ENCODE data around the gene RBM15. TPM values are rescaled to one million over a fixed set of nuclear protein-coding genes. Genes with fewer than 3 reads are reported as not detected.

The RBM15 gene
- polyA plus RNA-seq (2013, experiment 1 of 2), result 12.3 TPM
- polyA plus RNA-seq (2013, experiment 2 of 2), result 13.7 TPM

- Histone ChIP-seq H3K4me2 (ENCODE audit: insufficient read depth, low read length, poor library complexity, severe bottlenecking) (peak within 1 kb of the TSS; percentile 84), H3K18ac (ENCODE audit: low read length) (peak within 1 kb of the TSS; percentile 98), H3K79me1 (ENCODE audit: low read depth, low read length) (peaks cover 7% of the 10 kb centered on the region), H2BK12ac (ENCODE audit: low read length) (no peak within 1 kb of the TSS), H3K14ac (ENCODE audit: low read length) (peak within 1 kb of the TSS; percentile 5), H2BK5ac (ENCODE audit: low read length) (peak within 1 kb of the TSS; percentile 96), H3K27ac (replicated peaks; ENCODE audit: low read length) (peak within 1 kb of the TSS; percentile 96), H3K36me3 (replicated peaks in 1 of 2; ENCODE audit: control insufficient read depth in 2 of 2, insufficient read depth in 2 of 2, low read length in 2 of 2) (peaks cover 16 to 40% of the 10 kb centered on the region in 2 donors), H3K23ac (ENCODE audit: low read depth, low read length, poor library complexity) (peak within 1 kb of the TSS; percentile 76), H2BK120ac (ENCODE audit: low read depth, low read length) (no peak within 1 kb of the TSS), H3K27me3 (ENCODE audit: control insufficient read depth in 3 of 3, insufficient read depth in 3 of 3, low read depth in 1 of 3, low read length in 3 of 3) (no peaks in the 10 kb centered on the region), H3K4me1 (ENCODE audit: control insufficient read depth in 2 of 2, insufficient read depth in 1 of 2, low read depth in 1 of 2, low read length in 2 of 2) (peaks cover 17 to 21% of the 10 kb centered on the region in 2 donors), H3K9me3 (replicated peaks in 1 of 2; ENCODE audit: control insufficient read depth in 2 of 2, insufficient read depth in 1 of 2, low read depth in 1 of 2, low read length in 2 of 2) (no peaks in the 10 kb centered on the region), H2AK5ac (ENCODE audit: low read depth, low read length) (peak within 1 kb of the TSS; percentile 64), H3K4ac (ENCODE audit: low read length) (no peak within 1 kb of the TSS), H3K9ac (ENCODE audit: low read depth, low read length, poor library complexity) (peak within 1 kb of the TSS; percentile 94), H2BK15ac (ENCODE audit: low read length) (peak within 1 kb of the TSS; percentile 44), H4K8ac (ENCODE audit: low read depth, low read length) (no peak within 1 kb of the TSS), H4K91ac (ENCODE audit: low read depth, low read length, poor library complexity) (no peak within 1 kb of the TSS), H2AFZ (ENCODE audit: low read length) (peak within 1 kb of the TSS; percentile 99), H3K4me3 (ENCODE audit: low read length in 2 of 2) (peak within 1 kb of the TSS; percentile 92 to 97)
- peak; percentile 100 for DNase-seq (ENCODE audit: low spot score)
- WGBS, 2 donors (ENCODE audit: extremely low coverage in 2 of 2, insufficient read length in 2 of 2, insufficient replicate concordance in 1 of 2), result no CpG with 5 or more reads among the region's 25 CpGs
These were observed at the start of gene RBM15 for GRCh38 chr1:110338886-110339406. RBM15 (plus strand) TSS chr1:110339377; CDS start chr1:110339406, 29 bp downstream.

- DNase-seq (ENCODE audit: low spot score), result no peak
- Histone ChIP-seq H4K91ac (ENCODE audit: low read depth, low read length, poor library complexity) (no peak overlapping the region), H2BK120ac (ENCODE audit: low read depth, low read length) (no peak overlapping the region), H2BK12ac (ENCODE audit: low read length) (no peak overlapping the region), H3K4me3 (ENCODE audit: low read length in 2 of 2) (no peak overlapping the region), H4K8ac (ENCODE audit: low read depth, low read length) (no peak overlapping the region), H3K23ac (ENCODE audit: low read depth, low read length, poor library complexity) (no peak overlapping the region), H2BK5ac (ENCODE audit: low read length) (no peak overlapping the region), H3K14ac (ENCODE audit: low read length) (no peak overlapping the region), H3K4ac (ENCODE audit: low read length) (no peak overlapping the region), H3K27me3 (ENCODE audit: control insufficient read depth in 3 of 3, insufficient read depth in 3 of 3, low read depth in 1 of 3, low read length in 3 of 3) (peaks cover 0 to 14% (median 0%) of the 10 kb centered on the region in 3 experiments), H3K4me1 (ENCODE audit: control insufficient read depth in 2 of 2, insufficient read depth in 1 of 2, low read depth in 1 of 2, low read length in 2 of 2) (peaks cover 0 to 6% of the 10 kb centered on the region in 2 donors), H3K79me1 (ENCODE audit: low read depth, low read length) (no peaks in the 10 kb centered on the region), H2AFZ (ENCODE audit: low read length) (no peak overlapping the region), H2BK15ac (ENCODE audit: low read length) (no peak overlapping the region), H3K18ac (ENCODE audit: low read length) (no peak overlapping the region), H3K36me3 (replicated peaks in 1 of 2; ENCODE audit: control insufficient read depth in 2 of 2, insufficient read depth in 2 of 2, low read length in 2 of 2) (no peaks in the 10 kb centered on the region), H3K9ac (ENCODE audit: low read depth, low read length, poor library complexity) (no peak overlapping the region), H3K4me2 (ENCODE audit: insufficient read depth, low read length, poor library complexity, severe bottlenecking) (no peak overlapping the region), H3K27ac (replicated peaks; ENCODE audit: low read length) (no peak overlapping the region), H2AK5ac (ENCODE audit: low read depth, low read length) (no peak overlapping the region), H3K9me3 (replicated peaks in 1 of 2; ENCODE audit: control insufficient read depth in 2 of 2, insufficient read depth in 1 of 2, low read depth in 1 of 2, low read length in 2 of 2) (no peaks in the 10 kb centered on the region)
- WGBS, 2 donors (ENCODE audit: extremely low coverage in 2 of 2, insufficient read length in 2 of 2, insufficient replicate concordance in 1 of 2), result no CpG with 5 or more reads among the region's 7 CpGs
These were observed 47.7 kb upstream of the RBM15 start for GRCh38 chr1:110291241-110292030.

- no CpG with 5 or more reads among the region's 7 CpGs for WGBS, 2 donors (ENCODE audit: extremely low coverage in 2 of 2, insufficient read length in 2 of 2, insufficient replicate concordance in 1 of 2)
- no peak overlapping the region for H4K8ac ChIP-seq (ENCODE audit: low read depth, low read length)
- no peak overlapping the region for H3K14ac ChIP-seq (ENCODE audit: low read length)
- no peak overlapping the region for H2BK5ac ChIP-seq (ENCODE audit: low read length)
- H3K4me2 ChIP-seq (ENCODE audit: insufficient read depth, low read length, poor library complexity, severe bottlenecking), result no peak overlapping the region
- no peak overlapping the region for H4K91ac ChIP-seq (ENCODE audit: low read depth, low read length, poor library complexity)
- H3K27ac ChIP-seq (replicated peaks; ENCODE audit: low read length), result no peak overlapping the region
- no peak for DNase-seq (ENCODE audit: low spot score)
- no peak overlapping the region for H2BK12ac ChIP-seq (ENCODE audit: low read length)
- H2BK120ac ChIP-seq (ENCODE audit: low read depth, low read length), result no peak overlapping the region
- H3K4ac ChIP-seq (ENCODE audit: low read length), result no peak overlapping the region
- no peak overlapping the region for H2BK15ac ChIP-seq (ENCODE audit: low read length)
- no peaks in the 10 kb centered on the region for H3K36me3 ChIP-seq (replicated peaks in 1 of 2; ENCODE audit: control insufficient read depth in 2 of 2, insufficient read depth in 2 of 2, low read length in 2 of 2)
- H3K27me3 ChIP-seq (ENCODE audit: control insufficient read depth in 3 of 3, insufficient read depth in 3 of 3, low read depth in 1 of 3, low read length in 3 of 3), result peaks cover 0 to 14% (median 0%) of the 10 kb centered on the region in 3 experiments
- no peak overlapping the region for H3K9ac ChIP-seq (ENCODE audit: low read depth, low read length, poor library complexity)
- H3K23ac ChIP-seq (ENCODE audit: low read depth, low read length, poor library complexity), result no peak overlapping the region
- no peak overlapping the region for H2AK5ac ChIP-seq (ENCODE audit: low read depth, low read length)
- no peaks in the 10 kb centered on the region for H3K9me3 ChIP-seq (replicated peaks in 1 of 2; ENCODE audit: control insufficient read depth in 2 of 2, insufficient read depth in 1 of 2, low read depth in 1 of 2, low read length in 2 of 2)
- no peak overlapping the region for H3K4me3 ChIP-seq (ENCODE audit: low read length in 2 of 2)
- H3K4me1 ChIP-seq (ENCODE audit: control insufficient read depth in 2 of 2, insufficient read depth in 1 of 2, low read depth in 1 of 2, low read length in 2 of 2), result peaks cover 0 to 6% of the 10 kb centered on the region in 2 donors
- no peak overlapping the region for H2AFZ ChIP-seq (ENCODE audit: low read length)
- no peak overlapping the region for H3K18ac ChIP-seq (ENCODE audit: low read length)
- no peaks in the 10 kb centered on the region for H3K79me1 ChIP-seq (ENCODE audit: low read depth, low read length)
These were observed 47.0 kb upstream of the RBM15 start for GRCh38 chr1:110292031-110292741.
